GM13977 (cell line): ENCODE measurements around the gene C20orf204.
A peak's percentile ranks its signal among the peaks of the same experiment; 100 is the strongest.

Experiments used
- DNase-seq: peaks from one replicate; pipeline ENCODE4 v3.0.0; 2012; ENCODE audit warnings: low spot score
- CTCF ChIP-seq: IDR thresholded peaks from 2 replicates; pipeline ENCODE4 v1.5.1; 2012; ENCODE audit warnings: mild to moderate bottlenecking, control low read depth; ENCODE audit not compliant: insufficient read depth; ENCODE audit errors: extremely low read depth, missing control alignments
- in situ Hi-C: fragments of 300-500 bp; cut with MboI; formaldehyde crosslinking; loops from one replicate; pipeline ENCODE4 v1.12.0; 2022; ENCODE audit warnings: low sequenced_read_pairs, low pct_unique_long_range_greater_than_20kb, mixed read lengths, inconsistent platforms; ENCODE audit not compliant: unreplicated experiment

Gene C20orf204

GRCh38 chr20:64074184-64074789, 38.3 kb downstream of the C20orf204 start:
- no peak for TF ChIP-seq CTCF
- no peak for DNase-seq
- in situ Hi-C loops: no loop called here

GRCh38 chr20:64074963-64075362, 39.0 kb downstream of the C20orf204 start:
- DNase-seq: no peak
- no peak for TF ChIP-seq CTCF
- in situ Hi-C loops: no loop called here

GRCh38 chr20:64075556-64075955, 39.6 kb downstream of the C20orf204 start:
- no peak for TF ChIP-seq CTCF
- DNase-seq: no peak
- in situ Hi-C loops: no loop called here

GRCh38 chr20:64076061-64076997, 40.3 kb downstream of the C20orf204 start:
- DNase-seq: no peak
- TF ChIP-seq CTCF: no peak

GRCh38 chr20:64077094-64077493, 41.1 kb downstream of the C20orf204 start:
- in situ Hi-C loops: no loop called here
- no peak for TF ChIP-seq CTCF
- DNase-seq: peak; percentile 70

More at GRCh38 chr20:64076061-64076997, 40.3 kb downstream of the C20orf204 start:
- in situ Hi-C loops: no loop called here

GRCh38 chr20:64077541-64077875, 41.5 kb downstream of the C20orf204 start:
- no peak for TF ChIP-seq CTCF
- DNase-seq: no peak
- in situ Hi-C loops: no loop called here
